Transverse colon (tissue), 4 donors: ENCODE measurements around the gene PPM1A. TPM values are rescaled to one million over a fixed set of nuclear protein-coding genes. Genes with fewer than 3 reads are reported as not detected.

Experiments
- DNase-seq: peaks from one replicate; pipeline ENCODE4 v3.0.0-alpha.2; 2019
- H3K27ac ChIP-seq, 4 donors: fragments of 200-600 bp; sonication (generic); 2 replicates each; pipeline ENCODE4 v1.5.1; 2016 to 2018; ENCODE audit warnings: inconsistent platforms in 4 of 4
- H3K27me3 ChIP-seq: fragments of 200-600 bp; sonication (generic); 2 replicates; pipeline ENCODE4 v1.5.1; 2017; ENCODE audit warnings: inconsistent platforms
- H3K36me3 ChIP-seq, 4 donors: fragments of 200-600 bp; sonication (generic); 2 replicates each; pipeline ENCODE4 v1.5.1; 2017 to 2019; ENCODE audit warnings: inconsistent platforms in 4 of 4
- H3K4me1 ChIP-seq, 4 donors: fragments of 200-600 bp; sonication (generic); 2 replicates each; pipeline ENCODE4 v1.5.1; 2017 to 2020; ENCODE audit warnings: inconsistent platforms in 4 of 4
- H3K4me3 ChIP-seq, 4 donors: fragments of 200-600 bp; sonication (generic); 1 replicate in 1 of 4; 2 replicates in 3 of 4; pipeline versions ENCODE4 v1.5.1 to v1.6.1; 2017 to 2019; ENCODE audit warnings: inconsistent platforms in 4 of 4
- H3K9me3 ChIP-seq, 2 donors: fragments of 200-600 bp; sonication (generic); 2 replicates each; pipeline ENCODE4 v1.5.1; 2017 to 2019; ENCODE audit warnings: inconsistent platforms in 2 of 2
- EP300 ChIP-seq: sonication (generic); formaldehyde crosslinking; IDR thresholded peaks from one replicate; pipeline ENCODE4 v1.6.1; 2017; ENCODE audit warnings: antibody characterized with exemption, low read depth
- POLR2A ChIP-seq: fragments of 450-650 bp; IDR thresholded peaks from one replicate; pipeline ENCODE4 v1.6.1; 2016; ENCODE audit warnings: antibody characterized with exemption, mild to moderate bottlenecking, moderate library complexity
- POLR2AphosphoS5 ChIP-seq, 3 donors: sonication (generic); formaldehyde crosslinking; IDR thresholded peaks; one replicate each; pipeline ENCODE4 v1.6.1; 2016; ENCODE audit warnings: antibody characterized with exemption in 3 of 3
- WGBS, 2 donors: methylation state at CpG; one replicate each; pipeline ENCODE4 v1.1.5; 2018; ENCODE audit warnings: low coverage in 1 of 2; 5-methylcytosine and 5-hydroxymethylcytosine counted together
- in situ Hi-C, 4 donors: fragments of 200-750 bp; cut with MboI; loops; one replicate each; pipeline versions ENCODE4 v1.15.0 to v1.15.1; 2017; ENCODE audit warnings: low sequenced_read_pairs in 3 of 4, low pct_ligation_motif_present in 1 of 4, low pct_unique_long_range_greater_than_20kb in 1 of 4
- intact Hi-C: fragments of 100-400 bp; cut with DNase I; formaldehyde crosslinking; loops from one replicate; pipeline ENCODE4 v1.15.1; 2023; ENCODE audit warnings: low total_unique reads
- total RNA-seq, 4 donors: library from RNA; depleted of rRNA; stranded (reverse); fragments of >200 nt; gene quantifications; one replicate each; pipeline ENCODE4 v1.1.0, GENCODE V29; 2016
- TF ChIP-seq, protein P1 (sequence below), 5 experiments: fragments of 200-600 bp in 3 of 5; fragments of 450-650 bp in 2 of 5; sonication (generic) in 3 of 5; IDR thresholded peaks; 1 replicate in 2 of 5; 2 replicates in 3 of 5; pipeline ENCODE4 v1.5.1; 2016 to 2017; ENCODE audit warnings: antibody characterized with exemption in 5 of 5, inconsistent platforms in 3 of 5, mild to moderate bottlenecking in 2 of 5, moderate library complexity in 1 of 5

PPM1A gene
- total RNA-seq, 4 donors from 2014 or later = 64.0 to 146 (median 93.2) TPM

DNA sequence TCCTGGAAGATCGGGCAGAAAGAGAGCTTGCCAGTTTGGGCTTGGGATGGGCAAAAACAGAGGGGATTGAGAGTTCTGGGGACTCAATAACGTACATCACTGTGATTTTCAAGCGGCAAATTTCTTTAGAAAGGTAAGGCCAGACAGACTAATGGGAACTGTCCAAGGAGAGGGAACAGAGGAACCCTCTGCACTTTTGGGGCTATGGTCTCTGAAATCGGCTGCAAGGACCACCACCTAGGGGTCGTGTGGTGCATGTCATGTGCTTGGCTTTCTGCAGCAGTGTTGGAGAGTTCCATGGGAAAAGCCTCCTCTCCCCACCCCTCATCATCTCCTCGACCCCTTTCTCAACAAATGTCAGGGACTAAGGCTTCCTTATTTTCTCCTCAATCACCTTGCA is 79.6 kb downstream of the PPM1A start:
- Histone ChIP-seq H3K4me1 (peaks cover 4 to 27% (median 13%) of the 10 kb centered on the region in 4 donors), H3K36me3 (no peaks in the 10 kb centered on the region), H3K9me3 (no peaks in the 10 kb centered on the region), H3K27ac (no peak overlapping the region), H3K4me3 (no peak overlapping the region), H3K27me3 (peaks cover 17% of the 10 kb centered on the region)
- no peak for TF ChIP-seq POLR2A
- TF ChIP-seq POLR2AphosphoS5 (IDR thresholded peaks at IDR 0.05) = no peak
- TF ChIP-seq, protein P1, sequence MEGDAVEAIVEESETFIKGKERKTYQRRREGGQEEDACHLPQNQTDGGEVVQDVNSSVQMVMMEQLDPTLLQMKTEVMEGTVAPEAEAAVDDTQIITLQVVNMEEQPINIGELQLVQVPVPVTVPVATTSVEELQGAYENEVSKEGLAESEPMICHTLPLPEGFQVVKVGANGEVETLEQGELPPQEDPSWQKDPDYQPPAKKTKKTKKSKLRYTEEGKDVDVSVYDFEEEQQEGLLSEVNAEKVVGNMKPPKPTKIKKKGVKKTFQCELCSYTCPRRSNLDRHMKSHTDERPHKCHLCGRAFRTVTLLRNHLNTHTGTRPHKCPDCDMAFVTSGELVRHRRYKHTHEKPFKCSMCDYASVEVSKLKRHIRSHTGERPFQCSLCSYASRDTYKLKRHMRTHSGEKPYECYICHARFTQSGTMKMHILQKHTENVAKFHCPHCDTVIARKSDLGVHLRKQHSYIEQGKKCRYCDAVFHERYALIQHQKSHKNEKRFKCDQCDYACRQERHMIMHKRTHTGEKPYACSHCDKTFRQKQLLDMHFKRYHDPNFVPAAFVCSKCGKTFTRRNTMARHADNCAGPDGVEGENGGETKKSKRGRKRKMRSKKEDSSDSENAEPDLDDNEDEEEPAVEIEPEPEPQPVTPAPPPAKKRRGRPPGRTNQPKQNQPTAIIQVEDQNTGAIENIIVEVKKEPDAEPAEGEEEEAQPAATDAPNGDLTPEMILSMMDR (IDR thresholded peaks at IDR 0.05) = no peak
- no peak for TF ChIP-seq EP300
- WGBS, 2 donors = 80 to 91% methylated on average over 4 to 6 of the region's 6 CpGs
- in situ Hi-C loops (loop anchor here in 2 of 4 donors (25.0 kb wide), 1 partner anchor 934 kb away; no protein-coding TSS in a partner anchor), intact Hi-C loops (no loop called here)
- DNase-seq = no peak

DNA sequence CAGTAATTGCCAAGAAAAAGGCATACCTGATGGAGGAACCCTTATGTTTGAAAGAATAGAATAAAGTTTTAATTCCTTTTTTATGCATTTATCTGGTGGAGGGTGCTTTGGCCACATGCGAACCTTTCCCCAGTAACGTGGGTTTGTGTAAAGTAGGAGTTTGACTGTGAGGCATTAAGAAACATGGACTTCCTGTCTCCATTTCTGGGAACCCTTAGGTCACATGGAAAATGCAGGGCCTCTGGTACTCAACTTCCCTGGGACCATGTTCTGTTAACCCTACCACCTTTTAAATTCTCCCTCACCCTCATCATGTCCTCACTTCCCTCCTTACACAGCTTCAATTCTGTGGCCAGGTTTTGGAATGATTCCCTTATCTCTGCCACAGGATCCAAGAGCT is 80.3 kb downstream of the PPM1A start:
- in situ Hi-C loops (loop anchor here in 2 of 4 donors (25.0 kb wide), 1 partner anchor 933 kb away; no protein-coding TSS in a partner anchor), intact Hi-C loops (no loop called here)
- Histone ChIP-seq H3K9me3 (no peaks in the 10 kb centered on the region), H3K27me3 (peaks cover 17% of the 10 kb centered on the region), H3K27ac (no peak overlapping the region), H3K4me1 (peaks cover 4 to 27% (median 13%) of the 10 kb centered on the region in 4 donors), H3K4me3 (no peak overlapping the region), H3K36me3 (no peaks in the 10 kb centered on the region)
- no peak for DNase-seq
- WGBS, 2 donors = 93 to 100% methylated on average over 1 to 2 of the region's 2 CpGs
- TF ChIP-seq, protein P1 (IDR thresholded peaks at IDR 0.05) = no peak
- TF ChIP-seq POLR2AphosphoS5 (IDR thresholded peaks at IDR 0.05) (no peak), EP300 (no peak), POLR2A (no peak)

DNA sequence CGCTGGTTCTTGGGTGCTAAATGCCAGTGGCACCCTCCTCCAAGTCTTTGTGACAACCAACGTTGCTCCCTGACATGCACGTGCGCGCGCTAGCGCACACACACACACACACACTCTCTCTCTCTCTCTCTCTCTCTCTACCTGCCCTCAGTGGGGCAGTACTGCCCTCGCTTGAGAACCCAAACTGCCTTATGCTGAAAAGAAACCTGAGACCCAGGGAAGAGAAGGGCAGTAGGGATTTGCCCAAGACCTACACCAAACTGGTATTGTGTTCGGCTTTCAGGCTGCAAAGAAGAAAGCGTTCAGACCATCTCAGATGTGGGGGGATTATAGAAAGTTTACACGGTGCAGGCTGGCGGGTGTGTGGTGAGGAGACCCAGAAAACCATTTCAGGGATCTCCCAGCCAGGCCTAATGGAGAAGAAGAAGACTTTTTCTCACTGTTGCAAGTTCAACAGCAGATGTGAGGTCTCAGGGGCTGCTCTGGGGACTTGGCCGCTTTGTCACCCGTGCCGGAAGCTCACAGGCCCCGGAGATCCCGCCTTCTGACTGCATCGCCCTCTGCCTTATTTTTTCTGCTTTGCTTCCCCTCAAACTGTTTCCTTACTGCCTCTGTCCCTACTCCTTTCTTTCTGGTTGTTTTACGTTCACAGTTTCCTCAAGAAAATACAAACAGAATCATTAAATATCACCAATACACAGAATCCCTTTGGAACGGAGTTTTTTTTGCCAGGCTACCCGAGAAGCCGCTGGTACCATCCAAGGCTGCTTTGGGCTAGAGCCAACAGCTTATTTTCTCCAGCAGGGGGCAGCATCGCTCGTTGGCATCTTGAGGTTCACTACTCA is 82.4 kb downstream of the PPM1A start:
- WGBS, 2 donors = 12 to 17% methylated on average over 15 to 24 of the region's 24 CpGs

DNA sequence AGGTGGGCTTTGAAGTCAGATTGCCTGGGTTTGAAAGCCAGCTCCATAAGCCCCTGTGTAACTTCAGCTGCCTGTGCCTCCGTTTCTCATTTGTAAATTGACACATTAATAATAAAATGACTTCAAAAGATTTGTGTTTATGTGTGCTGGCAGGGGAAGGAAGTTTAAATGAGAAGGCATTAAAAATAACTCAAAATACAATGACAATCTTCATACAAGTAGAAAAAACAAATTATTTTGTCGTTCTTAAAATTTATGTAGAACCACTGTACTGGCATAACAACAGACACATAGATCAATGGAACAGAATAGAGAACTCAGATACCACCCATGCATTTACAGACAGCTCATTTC is 83.0 kb downstream of the PPM1A start:
- TF ChIP-seq EP300 (no peak), POLR2AphosphoS5 (IDR thresholded peaks at IDR 0.05) (no peak), POLR2A (no peak)
- TF ChIP-seq, protein P1 (IDR thresholded peaks at IDR 0.05) = peak in 2 of 5 experiments; percentile 2 to 7
- H3K4me3 ChIP-seq = peak overlapping the region in 3 of 4 donors; percentile 30 to 57 (median 39)
- intact Hi-C loops (no loop called here), in situ Hi-C loops (loop anchor here in 2 of 4 donors (25.0 kb wide), 1 partner anchor 930 kb away; no protein-coding TSS in a partner anchor)
- WGBS, 2 donors = 31 to 44% methylated on average over 2 of the region's 2 CpGs
- H3K27ac ChIP-seq = no peak overlapping the region
- DNase-seq = no peak
- no peaks in the 10 kb centered on the region for H3K9me3 ChIP-seq
- H3K4me1 ChIP-seq = peaks cover 4 to 27% (median 13%) of the 10 kb centered on the region in 4 donors
- H3K36me3 ChIP-seq = no peaks in the 10 kb centered on the region
- peaks cover 17% of the 10 kb centered on the region for H3K27me3 ChIP-seq

More for the DNA sequence above, 82.4 kb downstream of the PPM1A start:
- in situ Hi-C loops = loop anchor here in 2 of 4 donors (25.0 kb wide), 1 partner anchor 931 kb away; no protein-coding TSS in a partner anchor
- TF ChIP-seq, protein P1 (IDR thresholded peaks at IDR 0.05) = peak; percentile 71 to 84 (median 81)
- TF ChIP-seq POLR2AphosphoS5 (IDR thresholded peaks at IDR 0.05) (no peak), POLR2A (peak; percentile 11), EP300 (no peak)
- peak overlapping the region in 3 of 4 donors; percentile 30 to 57 (median 39) for H3K4me3 ChIP-seq
- no peaks in the 10 kb centered on the region for H3K36me3 ChIP-seq
- H3K27me3 ChIP-seq = peaks cover 17% of the 10 kb centered on the region
- H3K27ac ChIP-seq = peak overlapping the region; percentile 46 to 70 (median 60)
- H3K4me1 ChIP-seq = peaks cover 4 to 27% (median 13%) of the 10 kb centered on the region in 4 donors
- peak; percentile 74 for DNase-seq
- H3K9me3 ChIP-seq = no peaks in the 10 kb centered on the region
- intact Hi-C loops = no loop called here
